CD4-positive, alpha-beta T cell treated with Interleukin-6 for 4 hours (primary cell): Measurements from ENCODE around the gene RBM47.
"Not testable (repeated sequence)": the region's sequence is repeated elsewhere in the genome, so short reads cannot be mapped to it uniquely, and the experiment has no call there.

Experiments used
- DNase-seq: peaks from one replicate; pipeline ENCODE4 v3.0.0-alpha.2; 2020; ENCODE audit warnings: mixed read lengths

Gene RBM47

GRCh38 chr4:40585201-40585799, 44.4 kb downstream of the RBM47 start:
- DNase-seq, result no peak

- no peak for DNase-seq
These were observed 45.0 kb downstream of the RBM47 start for GRCh38 chr4:40584517-40585141.

GRCh38 chr4:40583850-40584439, 45.7 kb downstream of the RBM47 start:
- DNase-seq, result no peak

GRCh38 chr4:40582413-40582812, 47.3 kb downstream of the RBM47 start:
- no peak for DNase-seq

GRCh38 chr4:40581254-40582140, 48.2 kb downstream of the RBM47 start:
- no peak for DNase-seq

GRCh38 chr4:40579983-40580382, 49.7 kb downstream of the RBM47 start:
- DNase-seq, result no peak

GRCh38 chr4:40577588-40578253, 51.9 kb downstream of the RBM47 start:
- no peak for DNase-seq

GRCh38 chr4:40576651-40577480, 52.8 kb downstream of the RBM47 start:
- no peak for DNase-seq

- no peak for DNase-seq
These were observed 53.8 kb downstream of the RBM47 start for GRCh38 chr4:40575846-40576245.

GRCh38 chr4:40573593-40574311, 55.9 kb downstream of the RBM47 start:
- no peak for DNase-seq

- no peak for DNase-seq
These were observed 56.9 kb downstream of the RBM47 start for GRCh38 chr4:40572692-40573310.

- DNase-seq, result no peak
These were observed 58.5 kb downstream of the RBM47 start for GRCh38 chr4:40571208-40571607.

GRCh38 chr4:40570348-40571077, 59.2 kb downstream of the RBM47 start:
- no peak for DNase-seq

GRCh38 chr4:40564815-40565483, 64.7 kb downstream of the RBM47 start:
- no peak for DNase-seq

- DNase-seq, result no peak
These were observed 65.7 kb downstream of the RBM47 start for GRCh38 chr4:40564004-40564403.

GRCh38 chr4:40563401-40563800, 66.3 kb downstream of the RBM47 start:
- no peak for DNase-seq

- DNase-seq, result no peak
These were observed 67.0 kb downstream of the RBM47 start for GRCh38 chr4:40562681-40563080.

GRCh38 chr4:40562208-40562607, 67.5 kb downstream of the RBM47 start:
- DNase-seq, result no peak

GRCh38 chr4:40561543-40562177, 68.0 kb downstream of the RBM47 start:
- DNase-seq, result not testable (repeated sequence)
